ENCODE measurements around the gene GATA2.

GATA2 gene

DNA sequence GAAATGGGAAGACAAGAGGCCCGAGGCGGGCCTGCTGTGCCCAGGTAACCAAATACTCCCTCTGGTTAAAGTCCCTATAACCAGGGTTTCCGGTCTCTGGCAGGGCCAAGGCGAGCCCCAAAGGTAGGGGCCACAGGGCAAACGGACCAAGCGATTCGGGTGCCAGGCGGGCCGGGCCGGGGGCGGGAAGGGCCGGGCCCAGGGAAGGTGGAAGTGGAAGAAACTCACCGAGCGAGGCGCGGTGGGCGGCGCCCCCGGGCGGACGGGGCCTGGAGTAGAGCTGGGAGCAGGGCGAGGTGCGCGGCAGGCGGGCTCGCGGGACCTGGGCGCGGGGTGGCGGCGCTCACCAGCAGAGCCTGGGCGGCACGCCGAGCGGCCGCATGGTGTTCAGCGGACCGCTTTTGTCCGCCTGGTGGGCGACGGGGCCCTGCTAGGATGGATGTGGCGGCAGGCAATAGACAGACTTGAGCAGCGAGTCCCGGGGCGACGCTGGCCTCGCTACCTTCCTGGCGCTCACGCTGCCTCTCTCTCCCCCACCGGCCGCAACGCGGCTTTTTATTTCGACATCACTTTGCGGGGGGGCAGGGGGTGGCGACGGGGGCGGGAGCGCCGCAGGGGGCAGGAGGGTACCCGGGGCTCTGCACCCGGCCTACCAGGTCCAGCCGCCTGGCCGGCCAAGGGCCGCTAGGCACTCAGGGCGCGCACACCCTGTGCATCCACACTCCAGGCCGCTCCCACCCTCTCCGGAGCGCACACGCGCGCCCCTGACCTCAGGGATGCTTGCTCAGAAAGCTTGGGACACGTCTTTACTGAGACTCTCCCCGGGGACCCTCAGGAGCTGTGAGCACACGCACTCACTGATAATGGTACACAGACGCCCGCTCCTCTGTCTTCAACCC lies at the start of gene GATA2:
GATA2 (minus strand) TSS at position 531 of the 899 bp plus-strand sequence. CDS start 6,170 bp downstream, outside the sequence.
- DNase-seq (ENCODE audit: low spot score) (no peak), FAIRE-seq (no peak)

DNA sequence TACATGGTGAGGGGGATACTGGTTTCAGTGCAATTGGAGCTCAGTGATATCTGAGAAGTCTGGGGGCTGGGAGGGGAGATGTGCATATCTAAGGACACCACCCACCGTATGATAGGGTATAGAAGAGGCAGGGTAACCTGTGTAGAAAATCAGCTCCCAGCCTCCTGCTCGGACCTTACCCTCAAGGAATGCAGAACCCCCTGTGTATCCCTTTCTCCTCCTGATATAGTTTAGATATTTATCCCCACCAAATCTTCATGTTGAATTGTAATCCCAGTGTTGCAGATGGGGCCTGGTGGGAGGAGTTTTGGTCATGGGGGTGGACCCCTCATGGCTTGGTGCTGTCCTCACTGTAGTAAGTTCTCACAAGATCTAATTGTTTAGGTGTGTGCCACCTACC lies 48.2 kb upstream of the GATA2 start:
- DNase-seq (ENCODE audit: low spot score) (no peak), FAIRE-seq (no peak)

DNA sequence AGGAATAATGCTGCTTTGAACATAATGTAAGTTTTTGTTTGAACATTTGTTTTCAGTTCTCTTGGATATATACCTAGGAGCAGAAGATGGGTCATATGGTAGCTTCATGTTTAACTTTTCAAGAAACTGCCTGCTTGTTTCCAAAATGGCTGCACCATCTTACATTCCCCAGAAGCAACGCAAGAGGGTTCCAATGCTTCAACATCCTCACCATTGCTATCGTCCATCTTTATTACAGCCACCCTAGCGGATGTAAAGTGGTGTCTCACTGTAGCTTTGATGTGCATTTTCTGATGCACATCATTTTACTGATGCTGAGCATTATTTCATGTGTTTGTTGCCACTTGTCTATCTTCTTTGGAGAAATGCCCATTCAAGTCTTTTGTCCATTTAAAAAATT lies 46.4 kb upstream of the GATA2 start:
- FAIRE-seq (no peak), DNase-seq (ENCODE audit: low spot score) (no peak)

DNA sequence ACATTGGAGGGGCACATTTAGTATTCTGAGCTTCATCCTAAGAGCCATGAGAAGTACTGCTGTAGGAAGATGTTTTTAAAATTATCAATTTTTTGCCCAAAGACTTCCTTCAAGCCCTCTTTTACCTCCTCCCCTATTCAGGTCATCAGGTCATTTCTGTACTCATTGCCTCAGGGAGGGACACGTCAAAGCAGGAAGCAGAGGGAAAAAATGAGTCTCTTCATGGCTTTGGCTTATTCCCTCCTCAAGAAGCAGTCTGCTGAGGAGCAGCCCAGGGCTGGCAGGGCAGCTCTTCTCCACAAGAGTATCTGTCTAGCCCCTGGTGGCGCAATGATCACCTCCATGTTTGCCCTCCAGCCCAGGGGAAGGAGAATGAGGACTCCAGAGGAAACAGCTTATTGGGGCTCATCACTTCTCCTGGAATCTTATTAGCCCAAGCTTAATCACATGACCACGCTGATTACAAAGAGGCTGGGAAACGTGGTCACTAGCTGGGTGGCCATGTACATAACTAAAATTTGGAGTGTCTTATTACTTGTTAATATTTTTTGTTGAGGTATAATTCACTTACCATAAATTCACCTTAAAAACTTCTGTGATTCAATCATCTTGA lies 44.2 kb upstream of the GATA2 start:
- no peak for DNase-seq (ENCODE audit: low spot score)
- no peak for FAIRE-seq

DNA sequence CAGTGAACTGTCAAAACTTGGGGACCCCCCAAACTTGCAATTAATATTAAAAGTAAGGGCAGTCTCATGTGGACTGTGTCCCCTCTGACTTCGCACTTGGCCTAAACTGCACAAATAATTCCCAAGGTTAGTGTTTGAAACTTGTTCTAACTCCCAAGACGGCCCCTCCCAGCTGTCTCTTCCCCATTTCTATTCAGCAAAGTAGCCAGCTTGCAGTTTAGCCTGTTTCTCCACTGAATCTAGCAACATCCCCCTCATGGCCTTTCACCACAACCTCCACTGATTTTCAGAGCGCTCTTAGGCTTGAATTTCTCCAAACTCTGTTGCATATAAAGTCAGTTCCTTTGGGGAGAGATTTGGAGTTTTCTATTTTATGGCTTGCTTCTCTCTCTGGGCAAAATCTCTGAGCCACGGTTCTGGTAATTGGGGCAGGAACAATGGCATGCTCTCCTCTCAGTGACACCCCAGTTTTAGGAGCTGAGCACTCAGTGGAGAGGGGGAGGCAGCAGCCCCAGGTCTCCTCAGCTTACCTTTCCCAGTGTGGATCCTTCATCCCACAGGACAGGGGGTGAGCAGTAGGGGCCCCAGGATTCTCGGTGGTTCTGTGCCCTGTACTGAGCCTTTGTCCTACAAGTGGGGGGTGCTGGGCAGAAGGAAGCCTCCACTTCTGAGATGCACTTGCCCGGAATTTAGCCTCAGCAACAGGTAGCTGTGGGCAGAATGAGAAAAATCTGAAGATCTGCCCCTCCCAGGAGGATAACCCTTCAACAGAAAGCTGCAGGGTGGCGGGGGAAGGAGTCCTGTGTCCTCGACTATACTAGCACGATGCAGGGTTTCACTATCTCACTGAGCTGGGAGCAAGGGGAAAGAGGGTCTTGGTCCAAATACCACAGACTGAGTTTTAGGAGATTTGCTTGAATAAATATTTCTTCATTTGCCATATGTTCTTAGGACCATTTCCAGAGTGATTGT lies 39.3 kb upstream of the GATA2 start:
- no peak for FAIRE-seq
- no peak for DNase-seq (ENCODE audit: low spot score)

DNA sequence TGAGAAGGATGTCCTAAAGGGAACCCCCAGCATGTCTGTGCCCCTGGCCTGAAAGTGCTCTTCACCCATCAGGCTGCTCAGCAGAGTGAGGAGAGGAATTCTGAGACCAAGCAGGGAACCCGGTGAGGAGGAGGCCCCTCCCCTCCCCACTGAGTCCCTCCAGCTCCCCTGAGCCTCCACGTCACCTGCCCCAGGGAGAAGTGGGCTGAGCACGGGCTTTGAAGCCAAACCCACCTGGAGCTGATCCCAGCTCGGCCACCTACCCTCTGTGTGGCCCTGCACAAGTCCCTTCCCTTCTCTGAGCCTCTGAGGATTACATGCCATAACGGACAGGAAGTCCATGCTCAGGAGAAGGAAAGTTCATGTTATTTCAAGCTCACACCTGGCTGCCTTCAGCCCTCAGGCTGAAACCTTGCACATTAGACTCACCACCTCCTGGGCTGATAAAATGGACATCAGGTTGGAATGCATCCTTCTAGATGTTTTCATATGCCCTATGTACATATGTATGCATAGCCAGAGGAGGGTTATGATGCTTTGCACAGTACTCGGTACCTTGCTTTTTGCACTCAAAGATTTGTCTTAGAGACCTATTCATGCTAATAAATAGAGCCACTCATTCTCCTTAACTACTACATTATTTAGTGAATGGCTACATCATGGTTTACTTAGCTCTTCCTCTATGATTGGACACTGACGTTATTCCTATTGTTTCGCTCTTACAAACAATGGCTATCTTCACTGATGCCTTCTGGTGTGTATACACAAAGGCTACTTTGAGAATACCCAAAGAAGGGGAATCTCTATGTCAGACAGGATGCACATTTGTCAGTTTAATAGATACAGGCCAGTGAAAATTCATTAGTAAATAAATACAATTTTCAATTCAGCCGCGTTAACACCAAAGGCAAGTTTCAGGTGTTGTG lies 31.6 kb upstream of the GATA2 start:
- FAIRE-seq = no peak

DNA sequence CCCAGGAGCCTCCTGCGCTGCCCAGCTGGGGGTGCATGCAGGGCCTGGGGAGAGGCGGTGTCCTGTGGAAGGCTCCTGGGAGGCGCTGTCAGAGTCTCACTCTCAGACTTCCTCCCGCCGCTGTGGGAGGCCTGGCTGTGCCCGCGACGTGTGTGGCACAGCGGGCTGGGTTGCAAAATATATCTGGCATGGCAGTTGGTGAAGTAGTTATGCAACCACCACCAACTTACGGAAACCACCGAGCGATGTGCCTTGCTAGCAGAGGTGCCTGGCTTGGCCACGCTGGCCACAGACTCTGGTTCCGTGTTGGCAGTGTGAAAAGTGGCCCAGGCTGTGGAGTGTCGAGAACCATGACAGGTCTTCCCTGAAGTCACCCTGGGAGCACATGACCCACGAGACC lies 30.6 kb upstream of the GATA2 start:
- FAIRE-seq = no peak
- no peak for DNase-seq (ENCODE audit: low spot score)

More for the DNA sequence above, 31.6 kb upstream of the GATA2 start:
- DNase-seq (ENCODE audit: low spot score) = no peak

DNA sequence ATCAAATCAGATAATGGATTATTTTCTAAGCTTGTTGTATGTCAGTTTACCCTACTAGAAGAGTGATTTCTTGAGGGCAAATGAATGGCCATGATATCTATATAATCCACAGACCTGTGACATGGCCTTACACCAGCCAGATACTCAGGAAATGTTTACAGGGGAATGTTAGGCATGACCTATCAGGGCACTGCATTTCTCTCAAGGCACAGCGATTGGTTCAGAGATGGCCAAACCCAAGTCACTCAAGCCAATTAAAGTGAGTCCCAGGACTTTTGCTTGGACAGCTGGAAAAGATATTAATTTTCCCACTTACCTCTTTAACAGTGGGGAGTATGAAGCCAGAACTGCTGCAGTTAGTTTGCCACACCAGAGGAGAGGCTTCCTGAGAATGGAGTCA lies 28.7 kb upstream of the GATA2 start:
- DNase-seq (ENCODE audit: low spot score) = no peak
- no peak for FAIRE-seq

DNA sequence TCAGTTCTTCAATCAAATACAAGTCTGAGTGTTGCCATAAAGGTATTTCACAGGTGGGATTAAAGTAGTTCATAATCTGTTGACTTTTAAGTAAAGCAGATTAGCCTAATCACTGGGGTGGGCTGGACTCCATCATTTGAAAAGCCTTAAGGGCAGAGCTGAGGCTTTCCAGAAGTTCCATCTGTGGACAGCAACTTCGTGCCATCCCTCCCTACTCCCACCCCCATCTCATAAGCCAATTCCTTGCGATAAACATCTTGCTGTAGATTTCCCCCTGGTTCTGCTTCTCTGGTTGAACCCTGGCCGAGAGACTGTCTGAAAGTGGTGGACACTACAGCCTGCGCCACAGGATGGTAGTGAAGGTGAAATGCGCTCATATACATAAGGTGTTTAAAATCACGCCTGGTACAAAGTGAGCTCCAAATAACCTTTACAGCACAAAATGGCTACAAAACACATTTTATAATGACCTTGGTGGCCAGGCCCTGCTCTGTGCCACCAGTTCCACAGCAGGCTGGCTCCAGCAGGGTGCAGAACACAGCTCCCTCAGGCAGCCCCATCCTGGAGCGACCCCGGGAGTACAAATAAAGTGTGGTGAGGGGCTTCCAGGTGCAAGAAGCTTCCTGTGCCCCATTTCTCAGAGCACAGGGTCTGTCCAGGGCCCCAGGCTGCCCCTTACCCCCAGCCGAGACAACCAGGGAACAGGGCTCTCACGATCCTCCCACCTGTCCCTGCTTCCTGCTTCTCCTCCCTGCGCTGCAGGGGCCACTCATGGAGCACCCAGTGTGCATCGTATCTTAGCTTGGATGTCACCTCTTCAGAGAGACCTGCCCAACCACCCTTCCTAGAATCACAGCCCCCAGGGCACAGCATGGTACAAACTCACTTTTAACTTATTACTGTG lies 25.8 kb upstream of the GATA2 start:
- FAIRE-seq = no peak
- DNase-seq (ENCODE audit: low spot score) = no peak

DNA sequence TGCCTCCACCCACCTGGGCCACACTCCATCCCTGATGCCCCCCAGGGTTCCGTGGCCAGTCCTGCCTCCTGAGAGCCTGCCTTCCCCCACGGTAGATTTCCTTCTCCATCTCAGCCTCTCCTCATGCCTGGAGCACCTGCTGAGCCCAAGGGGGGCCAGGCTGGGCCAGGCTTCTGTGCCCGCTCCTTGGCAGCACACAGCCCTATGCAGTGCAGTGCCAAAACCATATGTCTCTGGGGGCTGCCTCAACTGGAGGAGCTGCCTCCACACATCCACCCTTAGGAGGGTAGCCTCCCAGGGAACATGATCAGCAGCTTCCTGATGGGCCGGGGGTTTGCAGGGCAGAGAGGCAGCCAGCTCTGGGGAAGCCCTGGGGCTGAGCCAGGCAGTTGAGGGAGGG lies 24.6 kb upstream of the GATA2 start:
- FAIRE-seq = no peak

DNA sequence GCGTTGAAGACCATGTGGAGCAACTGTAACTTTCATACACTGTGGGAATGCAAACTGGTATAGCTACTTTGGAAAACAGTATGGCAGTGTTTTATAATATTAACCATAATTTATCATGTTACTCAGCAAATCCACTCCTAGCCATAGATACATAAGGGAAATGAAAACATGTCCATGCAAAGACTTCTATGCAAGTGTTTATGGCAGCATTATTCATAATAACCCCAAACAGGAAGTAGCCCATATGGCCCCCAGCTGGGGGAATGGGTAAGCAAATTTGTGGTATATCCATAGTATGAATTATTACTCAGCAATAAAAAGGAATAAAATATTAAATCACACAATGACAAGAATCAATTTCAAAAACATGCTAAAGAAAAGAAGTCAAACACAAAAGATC lies 23.0 kb upstream of the GATA2 start:
- FAIRE-seq (no peak), DNase-seq (ENCODE audit: low spot score) (no peak)

More for the DNA sequence above, 24.6 kb upstream of the GATA2 start:
- no peak for DNase-seq (ENCODE audit: low spot score)

DNA sequence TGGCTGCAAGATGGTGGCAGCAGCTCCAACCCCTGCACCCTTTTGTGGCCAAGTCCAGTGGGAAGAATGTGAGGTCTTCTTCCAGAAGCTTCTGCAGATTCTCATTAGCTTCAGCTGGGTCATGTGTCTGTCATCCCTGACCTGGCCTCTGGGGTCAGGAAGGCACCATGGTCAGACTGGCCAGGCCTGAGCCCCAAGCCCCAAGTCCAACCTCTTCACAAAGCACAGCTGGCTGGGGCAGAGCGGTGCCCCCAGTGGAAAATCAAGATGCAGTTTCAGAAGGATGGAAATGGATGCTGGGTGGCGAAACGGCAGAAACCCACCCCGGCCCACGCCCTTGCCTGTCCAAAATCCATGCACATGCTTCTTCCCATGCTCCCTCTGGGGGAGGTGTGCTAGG lies 15.9 kb upstream of the GATA2 start:
- DNase-seq (ENCODE audit: low spot score) = no peak
- FAIRE-seq = no peak

DNA sequence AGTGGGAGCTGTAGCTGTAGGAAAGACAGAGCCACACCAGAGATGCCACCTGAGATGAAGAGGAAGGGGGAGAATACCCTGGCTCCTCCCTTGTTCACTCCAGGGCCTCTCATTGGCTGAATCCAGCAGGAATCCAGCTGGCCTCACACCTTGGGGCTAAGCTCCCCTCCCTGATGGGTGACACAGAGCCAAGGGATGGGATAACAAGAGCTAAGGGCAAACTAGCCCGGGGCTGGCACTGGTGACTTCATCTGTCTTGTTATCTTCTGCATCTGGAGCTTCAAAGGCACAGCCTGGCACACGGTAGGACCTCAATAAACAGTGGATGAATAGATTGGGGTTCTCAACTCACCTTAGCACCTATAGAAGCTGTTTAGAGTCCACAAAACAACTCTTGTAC lies 13.8 kb upstream of the GATA2 start:
- no peak for FAIRE-seq
- DNase-seq (ENCODE audit: low spot score) = no peak

DNA sequence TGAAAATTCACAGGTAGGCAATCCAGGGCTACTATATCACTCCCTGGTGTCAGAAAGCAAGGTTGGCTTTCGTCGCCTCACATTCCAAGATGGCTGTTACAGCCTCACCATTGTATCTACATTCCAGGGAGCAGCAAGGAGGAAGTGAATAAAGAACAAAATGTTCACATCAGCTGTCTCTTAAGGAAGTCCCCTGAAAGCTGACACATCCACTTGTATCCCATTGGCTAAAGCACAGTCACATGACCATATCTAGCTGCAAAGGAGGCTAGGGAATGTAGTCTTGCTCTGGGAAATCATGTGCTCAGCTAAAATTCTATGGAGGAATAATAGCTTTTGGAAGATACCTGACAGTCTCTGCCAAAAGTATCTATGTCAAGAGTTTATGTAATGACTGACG lies 12.8 kb upstream of the GATA2 start:
- DNase-seq (ENCODE audit: low spot score) (no peak), FAIRE-seq (no peak)

DNA sequence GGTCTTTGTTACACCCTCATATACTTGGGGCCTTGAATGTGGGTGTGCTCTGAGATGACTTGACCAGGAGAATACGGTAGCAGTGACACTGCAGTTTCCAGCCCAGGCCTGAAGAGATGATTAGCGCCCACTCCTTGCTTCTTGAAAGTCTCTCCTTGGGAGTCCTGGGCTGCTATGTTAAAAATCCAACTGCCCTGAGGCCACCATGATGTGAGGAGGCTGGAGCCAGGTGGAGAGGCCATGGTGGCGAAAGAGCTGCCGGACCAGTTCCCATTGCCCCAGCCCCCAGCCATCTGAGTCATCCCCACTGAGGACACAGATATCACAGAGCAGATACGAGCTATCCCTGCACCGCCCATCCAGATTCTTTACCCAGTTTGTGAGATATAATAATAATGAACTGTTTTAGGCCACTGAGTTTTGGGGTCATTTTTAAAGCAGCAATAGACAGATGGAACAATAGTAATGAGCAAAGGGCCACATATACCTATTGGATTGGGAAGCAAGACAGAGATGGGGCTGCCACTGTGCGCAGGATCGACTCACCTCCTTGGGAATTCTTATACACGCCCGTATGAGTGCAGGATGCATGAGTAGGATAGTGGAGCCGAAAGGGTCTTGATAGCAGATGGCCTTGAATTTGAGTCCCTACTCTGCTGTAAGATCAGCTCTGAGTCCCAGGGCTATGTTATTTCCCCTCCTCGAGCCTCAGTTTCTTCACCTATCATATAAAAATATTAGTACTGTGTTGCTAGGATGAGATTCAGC lies 12.1 kb upstream of the GATA2 start:
- FAIRE-seq = no peak
- DNase-seq (ENCODE audit: low spot score) = no peak

DNA sequence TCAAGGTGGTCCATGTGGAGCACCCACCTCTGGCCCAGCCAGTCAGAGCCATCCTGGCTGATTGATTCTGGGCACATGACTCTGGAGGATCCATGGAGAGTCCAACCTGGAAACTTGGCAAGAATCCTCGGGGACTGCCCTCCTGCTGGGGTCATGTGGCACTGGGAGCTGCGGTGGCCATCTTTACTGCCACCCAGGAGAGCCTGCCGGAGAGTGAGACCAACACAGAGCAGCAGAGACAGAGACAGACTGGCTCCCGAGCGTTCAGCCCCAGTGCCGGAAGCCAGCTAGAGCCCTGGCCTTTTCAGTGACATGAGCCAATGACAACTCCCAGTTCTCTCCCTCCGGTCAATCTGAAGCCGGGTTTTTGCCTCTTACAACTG lies 11.5 kb upstream of the GATA2 start:
- no peak for FAIRE-seq
- no peak for DNase-seq (ENCODE audit: low spot score)

DNA sequence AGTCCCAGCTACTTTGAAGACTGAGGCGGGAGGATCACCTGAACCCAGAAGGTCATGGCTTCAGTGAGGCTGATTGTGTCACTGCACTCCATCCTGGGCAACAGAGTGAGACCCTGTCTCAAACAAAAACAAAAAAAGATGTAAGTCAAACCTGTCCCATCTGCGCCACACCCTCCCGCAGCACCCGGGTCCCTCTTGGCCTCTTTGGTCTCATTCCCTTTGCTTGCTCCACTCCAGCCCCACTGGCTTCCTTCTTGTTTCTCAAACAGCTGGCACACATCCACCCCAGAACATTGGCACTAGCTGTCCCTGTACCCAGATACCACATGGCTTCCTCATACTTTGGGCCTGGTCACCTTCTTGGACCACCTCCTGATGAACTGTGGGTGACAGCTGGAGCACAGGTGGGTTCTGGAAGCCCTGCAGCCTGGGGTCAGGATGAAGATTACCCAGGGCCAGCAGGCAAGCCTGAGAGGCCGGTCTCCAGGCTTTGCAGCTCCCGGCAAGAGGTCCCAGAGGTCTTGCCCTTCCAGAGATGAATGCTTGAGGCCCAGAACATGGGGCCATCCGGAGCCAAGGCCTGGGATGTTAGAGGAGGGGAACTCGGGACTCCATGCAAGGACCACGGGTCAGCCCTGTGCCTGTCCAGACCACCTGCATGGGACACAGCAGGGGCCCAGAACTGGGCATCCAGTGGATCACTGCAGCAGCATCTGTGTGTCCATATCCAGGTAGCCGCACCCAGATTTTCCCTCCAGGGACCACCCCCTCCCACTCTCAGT lies 10.9 kb upstream of the GATA2 start:
- FAIRE-seq (no peak), DNase-seq (ENCODE audit: low spot score) (no peak)

DNA sequence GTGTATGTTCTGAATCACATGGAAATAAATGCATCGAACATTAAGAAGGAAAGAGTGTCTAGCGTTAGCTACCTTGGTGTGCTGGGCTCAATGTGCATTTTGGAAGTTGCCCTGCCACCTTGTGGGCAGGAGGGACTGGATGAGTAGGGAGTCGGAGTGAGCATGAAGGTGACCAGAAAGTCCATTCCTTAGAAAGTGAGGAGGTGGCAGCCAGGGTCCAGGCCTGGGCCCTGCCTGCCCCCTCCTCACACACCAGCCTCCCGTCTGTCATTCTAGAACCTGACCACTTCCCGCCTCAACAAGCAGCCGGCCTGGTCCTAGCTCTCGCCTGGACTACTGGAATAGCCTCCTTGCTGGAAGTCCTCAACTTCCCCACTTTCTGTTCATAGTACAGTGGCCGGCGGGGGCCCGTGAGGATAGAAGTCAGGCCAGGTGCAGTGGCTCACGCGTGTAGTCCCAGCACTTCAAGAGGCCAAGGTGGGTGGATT lies 10.2 kb upstream of the GATA2 start:
- DNase-seq (ENCODE audit: low spot score) (peak; percentile 54), FAIRE-seq (peak; percentile 48)

Measured in urothelium cell line (cell line).